Peyer's patch (tissue), 4 donors: ENCODE results near the gene NEDD4L. TPM values are rescaled to one million over a fixed set of nuclear protein-coding genes. Genes with fewer than 3 reads are reported as not detected.

ENCODE experiments used
- DNase-seq, 3 donors: peaks; one replicate each; pipeline ENCODE4 v3.0.0-alpha.2; 2017 to 2019
- H3K27ac ChIP-seq, 4 donors: fragments of 200-600 bp; sonication (generic); one replicate each; pipeline ENCODE4 v1.5.1; 2016 to 2019
- H3K27me3 ChIP-seq, 2 donors: fragments of 200-600 bp; sonication (generic); one replicate each; pipeline ENCODE4 v1.5.1; 2019
- H3K36me3 ChIP-seq, 3 donors: fragments of 200-600 bp; sonication (generic); one replicate each; pipeline ENCODE4 v1.5.1; 2016 to 2019
- H3K4me1 ChIP-seq, 4 donors: fragments of 200-600 bp; sonication (generic); one replicate each; pipeline ENCODE4 v1.5.1; 2016 to 2019
- H3K4me3 ChIP-seq, 4 donors: fragments of 200-600 bp; sonication (generic); 1 replicate in 3 of 4; 2 replicates in 1 of 4; pipeline ENCODE4 v1.5.1; 2016 to 2019; ENCODE audit warnings: mild to moderate bottlenecking in 1 of 4
- H3K9me3 ChIP-seq, 4 donors: fragments of 200-600 bp; sonication (generic); one replicate each; pipeline ENCODE4 v1.5.1; 2016 to 2019; ENCODE audit warnings: mild to moderate bottlenecking in 1 of 4
- CTCF ChIP-seq, 6 experiments: fragments of 450-650 bp in 4 of 6; fragments of 200-600 bp in 2 of 6; sonication (generic) in 1 of 6; IDR thresholded peaks; one replicate each; pipeline ENCODE4 v1.5.1; 2017 to 2019; ENCODE audit warnings: antibody characterized with exemption in 6 of 6, mild to moderate bottlenecking in 3 of 6, moderate library complexity in 1 of 6
- POLR2A ChIP-seq, 2 donors: fragments of 450-650 bp; IDR thresholded peaks; one replicate each; pipeline ENCODE4 v1.5.1; 2017; ENCODE audit warnings: antibody characterized with exemption in 2 of 2, mild to moderate bottlenecking in 2 of 2, moderate library complexity in 2 of 2
- total RNA-seq, 4 donors: library from RNA; depleted of rRNA; stranded (reverse); fragments of >200 nt; gene quantifications; one replicate each; pipeline ENCODE4 v1.1.0, GENCODE V29; 2016

Gene NEDD4L
- total RNA-seq, 4 donors from 2014 or later, result 213 to 312 (median 277) TPM

GRCh38 chr18:58132595-58133261 lies 88.7 kb downstream of the NEDD4L start:
- no peaks in the 10 kb centered on the region for H3K27me3 ChIP-seq
- no peak overlapping the region for H3K4me3 ChIP-seq
- no peaks in the 10 kb centered on the region for H3K9me3 ChIP-seq
- H3K36me3 ChIP-seq, result no peaks in the 10 kb centered on the region
- TF ChIP-seq POLR2A (IDR thresholded peaks at IDR 0.05), result no peak
- TF ChIP-seq CTCF (IDR thresholded peaks at IDR 0.05), result no peak
- H3K4me1 ChIP-seq, result peaks cover 0 to 21% (median 0%) of the 10 kb centered on the region in 4 donors
- H3K27ac ChIP-seq, result no peak overlapping the region
- no peak for DNase-seq

- DNase-seq, result no peak
- Histone ChIP-seq H3K27ac (no peak overlapping the region), H3K36me3 (no peaks in the 10 kb centered on the region), H3K4me1 (peaks cover 0 to 5% (median 0%) of the 10 kb centered on the region in 4 donors), H3K9me3 (no peaks in the 10 kb centered on the region), H3K27me3 (no peaks in the 10 kb centered on the region), H3K4me3 (no peak overlapping the region)
- no peak for TF ChIP-seq POLR2A (IDR thresholded peaks at IDR 0.05)
- TF ChIP-seq CTCF (IDR thresholded peaks at IDR 0.05), result no peak
Observed at GRCh38 chr18:58135183-58135641, 91.2 kb downstream of the NEDD4L start.

- H3K27me3 ChIP-seq, result no peaks in the 10 kb centered on the region
- no peaks in the 10 kb centered on the region for H3K36me3 ChIP-seq
- no peak overlapping the region for H3K4me3 ChIP-seq
- H3K27ac ChIP-seq, result no peak overlapping the region
- TF ChIP-seq POLR2A (IDR thresholded peaks at IDR 0.05) (no peak), CTCF (IDR thresholded peaks at IDR 0.05) (peak; percentile 62 to 94 (median 84))
- peaks cover 0 to 5% (median 0%) of the 10 kb centered on the region in 4 donors for H3K4me1 ChIP-seq
- H3K9me3 ChIP-seq, result no peaks in the 10 kb centered on the region
- DNase-seq, result peak in 2 of 3 donors; percentile 44 to 81
Observed at GRCh38 chr18:58135701-58136331, 91.8 kb downstream of the NEDD4L start.

GRCh38 chr18:58136879-58137278 lies 92.9 kb downstream of the NEDD4L start:
- Histone ChIP-seq H3K27ac (no peak overlapping the region), H3K4me1 (peaks cover 0 to 5% (median 0%) of the 10 kb centered on the region in 4 donors), H3K27me3 (no peaks in the 10 kb centered on the region), H3K9me3 (no peaks in the 10 kb centered on the region), H3K36me3 (no peaks in the 10 kb centered on the region), H3K4me3 (no peak overlapping the region)
- TF ChIP-seq POLR2A (IDR thresholded peaks at IDR 0.05), result no peak
- TF ChIP-seq CTCF (IDR thresholded peaks at IDR 0.05), result no peak
- no peak for DNase-seq

GRCh38 chr18:58139459-58140386 lies 95.7 kb downstream of the NEDD4L start:
- H3K4me1 ChIP-seq, result peaks cover 0 to 5% (median 0%) of the 10 kb centered on the region in 4 donors

More at GRCh38 chr18:58139459-58140386, 95.7 kb downstream of the NEDD4L start:
- H3K36me3 ChIP-seq, result no peaks in the 10 kb centered on the region
- no peak for DNase-seq
- H3K27ac ChIP-seq, result no peak overlapping the region
- no peak for TF ChIP-seq CTCF (IDR thresholded peaks at IDR 0.05)
- no peak for TF ChIP-seq POLR2A (IDR thresholded peaks at IDR 0.05)
- no peaks in the 10 kb centered on the region for H3K9me3 ChIP-seq
- H3K4me3 ChIP-seq, result no peak overlapping the region
- H3K27me3 ChIP-seq, result no peaks in the 10 kb centered on the region
